Stomach (tissue), 9 donors: ENCODE results near the gene NPY4R. TPM values are rescaled to one million over a fixed set of nuclear protein-coding genes. Genes with fewer than 3 reads are reported as not detected.
"Not testable (repeated sequence)": the region's sequence is repeated elsewhere in the genome, so short reads cannot be mapped to it uniquely, and the experiment has no call there.

Source experiments
- DNase-seq, 2 donors: peaks; one replicate each; pipeline versions ENCODE4 v3.0.0 to v3.0.0-alpha.2; 2013 to 2019
- H3K27ac ChIP-seq, 5 donors: fragments of 200-600 bp in 4 of 5; sonication (generic) in 4 of 5; one replicate each; pipeline ENCODE4 v1.5.1; 2013 to 2019; ENCODE audit warnings: mild to moderate bottlenecking in 1 of 5, moderate library complexity in 1 of 5
- H3K27me3 ChIP-seq, 3 donors: fragments of 200-600 bp; sonication (generic); one replicate each; pipeline ENCODE4 v1.5.1; 2017 to 2019; ENCODE audit warnings: mixed run types in 1 of 3
- H3K36me3 ChIP-seq, 4 donors: fragments of 200-600 bp; sonication (generic); 1 replicate in 3 of 4; 2 replicates in 1 of 4; pipeline ENCODE4 v1.5.1; 2016 to 2019
- H3K4me1 ChIP-seq, 4 donors: fragments of 200-600 bp; sonication (generic); one replicate each; pipeline ENCODE4 v1.5.1; 2016 to 2019
- H3K4me3 ChIP-seq, 4 donors: fragments of 200-600 bp; sonication (generic) in 3 of 4; one replicate each; pipeline ENCODE4 v1.5.1; 2016 to 2019; ENCODE audit warnings: mild to moderate bottlenecking in 1 of 4
- H3K9me3 ChIP-seq, 4 donors: fragments of 200-600 bp; sonication (generic); one replicate each; pipeline ENCODE4 v1.5.1; 2016 to 2019
- whole genome bisulfite sequencing, 5 donors: extraction: QIAGEN DNeasy Blood & Tissue Kit in 3 of 5; methylation state at CpG; one replicate each; pipeline versions ENCODE4 v1.1.5 to v1.1.7; 2013 to 2018; 5-methylcytosine and 5-hydroxymethylcytosine counted together
- intact Hi-C: fragments of 100-400 bp; cut with DNase I; formaldehyde crosslinking; loops from one replicate; pipeline ENCODE4 v1.15.1; 2023; ENCODE audit warnings: low total_unique reads
- polyA plus RNA-seq, 3 donors: library from polyadenylated mRNA; stranded (reverse); fragments of 200-250 nt; gene quantifications; one replicate each; pipeline ENCODE4 v1.2.3, GENCODE V29; 2013
- total RNA-seq, 5 donors: library from RNA; depleted of rRNA; stranded (reverse); fragments of >200 nt; gene quantifications; one replicate each; pipeline versions ENCODE4 v1.1.0 to v1.2.3, GENCODE V29; 2014 to 2016
- donor health status: healthy with polysubstance abuse.
- donor health status: Bipolar disorder and iron deficiency.
- donor health status: healthy.

NPY4R gene
- total and polyA plus RNA-seq, 8 donors, result 0.19 to 22.9 (median 3.0) TPM; not detected in 5

DNA sequence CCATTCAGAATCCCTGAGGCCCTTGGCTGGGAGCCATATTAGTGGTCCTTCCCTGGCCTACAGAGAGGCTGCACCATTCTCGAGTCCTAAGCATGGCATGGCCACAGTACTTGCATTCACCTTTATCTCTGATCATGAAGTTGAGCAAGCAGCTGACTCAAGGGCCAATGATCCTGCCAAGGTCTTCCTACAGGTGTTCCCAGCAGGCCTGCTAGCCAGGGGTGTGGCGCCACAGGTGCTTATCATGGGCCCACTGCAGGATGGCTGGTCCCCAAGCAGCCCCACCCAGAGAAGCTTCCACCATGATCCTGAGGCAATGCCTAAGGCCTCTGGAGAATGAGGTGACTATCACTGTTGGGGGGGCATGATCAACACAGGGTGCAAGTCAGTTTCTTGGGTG is 42.2 kb downstream of the NPY4R start:
- H3K36me3 ChIP-seq, H3K4me1 ChIP-seq, H3K4me3 ChIP-seq, H3K27ac ChIP-seq, intact Hi-C loops, H3K27me3 ChIP-seq, H3K9me3 ChIP-seq, DNase-seq: not testable (repeated sequence)
- no CpG with 5 or more reads among the region's 2 CpGs for WGBS, 5 donors

DNA sequence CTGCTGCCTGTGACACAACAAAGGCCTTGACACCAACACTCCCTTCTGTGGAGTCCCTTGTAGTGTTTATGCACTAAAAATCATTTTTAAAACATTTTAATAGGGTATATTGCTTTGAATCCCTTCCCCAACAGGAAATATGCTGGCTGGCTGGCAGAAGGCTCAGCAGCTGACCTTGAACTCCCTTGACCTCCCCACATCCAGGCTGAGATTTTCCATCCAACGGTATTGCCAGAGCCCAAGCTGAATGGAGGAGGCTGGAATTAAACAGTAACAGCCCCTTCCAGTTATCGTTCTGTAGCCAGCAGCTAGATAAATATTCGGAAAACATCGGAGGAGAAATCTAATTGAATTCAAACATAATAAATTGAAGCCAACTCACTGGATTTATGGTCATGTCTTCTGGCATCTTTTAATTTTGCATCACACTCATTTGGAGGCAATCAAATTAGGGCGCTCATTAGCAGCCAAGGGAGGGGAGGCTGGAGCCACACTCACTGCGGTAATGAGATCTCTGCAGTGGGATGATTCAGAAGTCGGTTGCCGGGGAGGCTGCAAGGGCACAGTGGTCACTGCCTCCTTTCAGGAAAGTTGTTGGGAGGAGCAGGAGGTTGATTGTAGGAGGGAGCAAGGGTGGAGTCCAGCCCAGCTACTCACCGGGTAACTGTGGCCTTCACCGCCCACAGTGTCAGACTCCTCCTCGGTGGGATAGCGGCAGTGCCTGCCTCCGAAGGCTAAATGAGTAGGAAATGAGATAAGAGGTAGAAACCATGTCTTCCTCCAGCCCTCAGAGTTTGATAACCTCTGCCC is 46.0 kb downstream of the NPY4R start:
- H3K9me3 ChIP-seq, H3K27me3 ChIP-seq, DNase-seq, H3K36me3 ChIP-seq, H3K4me3 ChIP-seq, H3K27ac ChIP-seq, H3K4me1 ChIP-seq, intact Hi-C loops: not testable (repeated sequence)
- WGBS, 5 donors, result 43 to 71% (median 64%) methylated on average over 3 to 4 of the region's 13 CpGs

DNA sequence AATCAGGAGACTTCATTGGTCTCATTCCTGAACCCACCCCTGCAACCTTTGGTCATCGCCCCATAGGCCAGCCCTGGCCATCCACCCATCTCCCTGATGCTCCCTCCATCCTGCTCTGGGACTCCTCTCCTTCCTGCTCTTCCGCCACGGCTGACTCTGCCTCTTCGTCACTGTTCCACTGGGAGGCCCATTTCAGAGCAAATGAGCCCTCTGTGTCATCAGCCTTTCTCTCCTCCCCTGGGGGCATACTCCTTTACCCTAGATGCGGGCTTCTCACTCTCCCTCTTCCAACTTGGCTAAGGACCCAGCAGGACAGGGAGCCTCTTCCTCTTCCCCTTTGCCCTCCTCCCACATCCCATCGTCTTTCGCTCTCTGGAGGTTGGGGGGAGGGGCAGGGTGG is 47.5 kb downstream of the NPY4R start:
- 67 to 100% (median 83%) methylated on average over 1 to 5 of the region's 7 CpGs for WGBS, 5 donors
- DNase-seq, intact Hi-C loops, H3K4me1 ChIP-seq, H3K4me3 ChIP-seq, H3K27me3 ChIP-seq, H3K36me3 ChIP-seq, H3K9me3 ChIP-seq, H3K27ac ChIP-seq: not testable (repeated sequence)

DNA sequence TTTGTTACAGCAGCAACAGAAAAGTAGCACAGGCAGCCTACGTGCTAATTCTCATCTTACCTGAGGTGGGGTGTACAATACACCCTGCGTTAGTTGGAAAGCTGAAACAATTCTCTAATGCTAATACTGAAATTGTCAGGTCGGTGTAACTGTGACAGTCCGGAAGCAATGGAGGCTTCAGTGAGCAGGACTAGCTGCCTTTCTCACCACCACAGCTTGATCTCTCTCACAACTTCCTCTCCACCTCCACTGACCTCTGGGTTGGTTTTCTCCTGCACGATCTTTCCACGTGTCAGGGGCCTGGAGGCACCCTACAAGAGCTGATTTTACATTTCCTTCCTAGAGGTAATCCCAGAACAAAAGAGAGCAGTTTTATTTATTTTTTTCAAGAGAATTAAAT is 50.5 kb downstream of the NPY4R start:
- H3K9me3 ChIP-seq, H3K36me3 ChIP-seq, H3K4me1 ChIP-seq, DNase-seq, H3K4me3 ChIP-seq, H3K27me3 ChIP-seq, H3K27ac ChIP-seq, intact Hi-C loops: not testable (repeated sequence)
- 81 to 97% (median 89%) methylated on average over 3 to 4 of the region's 6 CpGs for WGBS, 5 donors

DNA sequence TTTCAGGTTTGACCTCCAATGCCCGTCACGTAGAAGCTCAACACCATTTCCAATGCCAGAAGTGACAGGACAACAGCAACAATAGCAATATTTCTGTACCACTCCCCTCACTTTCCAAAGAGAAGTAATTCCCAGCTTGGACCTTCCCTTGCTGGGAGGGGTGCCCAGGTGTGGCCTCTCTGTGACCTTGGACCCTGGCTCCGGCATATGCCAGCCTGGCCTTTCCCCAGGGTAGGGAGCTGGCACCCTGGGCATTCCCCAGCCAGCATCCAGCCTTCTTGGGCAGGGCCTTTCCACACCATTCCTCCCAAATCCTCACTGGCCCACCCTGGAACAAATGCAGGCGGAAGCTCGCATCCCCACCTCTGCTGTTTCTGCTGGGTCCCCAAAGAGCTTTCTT is 53.1 kb downstream of the NPY4R start:
- H3K27me3 ChIP-seq, H3K9me3 ChIP-seq, intact Hi-C loops, H3K27ac ChIP-seq, H3K36me3 ChIP-seq, DNase-seq, H3K4me3 ChIP-seq, H3K4me1 ChIP-seq: not testable (repeated sequence)
- no CpG with 5 or more reads among the region's 5 CpGs for WGBS, 5 donors

DNA sequence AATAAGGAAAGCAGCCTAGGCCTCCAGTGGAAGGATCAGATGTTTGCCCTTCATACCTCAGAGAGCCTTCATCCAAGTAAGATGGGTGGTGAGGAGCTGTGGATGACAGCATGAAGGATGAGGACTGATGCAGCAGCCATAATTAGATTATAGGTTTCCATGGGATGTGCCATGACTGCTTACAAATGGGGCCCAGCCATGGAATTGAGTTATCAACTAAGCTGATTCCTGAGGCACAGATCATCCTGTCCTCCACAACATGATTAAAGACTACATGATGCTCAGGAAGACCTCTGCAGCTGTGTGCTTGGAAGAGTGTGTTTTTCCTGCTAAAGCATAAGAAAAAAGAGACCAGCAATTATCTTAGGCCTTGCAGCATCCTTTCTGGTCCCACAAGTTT is 54.6 kb downstream of the NPY4R start:
- DNase-seq, H3K4me3 ChIP-seq, H3K4me1 ChIP-seq, H3K36me3 ChIP-seq, H3K27ac ChIP-seq, H3K27me3 ChIP-seq, H3K9me3 ChIP-seq, intact Hi-C loops: not testable (repeated sequence)

Other genes with a start within 250 kb of the NPY4R start
- gene ANTXRL, start 179.0 kb downstream of the NPY4R start, total RNA-seq, result not detected
- not detected for gene ANTXRL, start 179.0 kb downstream of the NPY4R start, polyA plus RNA-seq
- gene ANXA8L1, start 90.2 kb downstream of the NPY4R start, total RNA-seq, result 1 to 10 TPM in 1 of 5 donors, not detected in 4; 2.6 TPM
- 10 to 100 TPM in 1 of 3 donors, not detected in 2; 80.2 TPM for gene ANXA8L1, start 90.2 kb downstream of the NPY4R start, polyA plus RNA-seq
- gene GPRIN2, start 90.7 kb upstream of the NPY4R start, total RNA-seq, result 10 to 100 TPM in 4 of 5 donors, 1 to 10 TPM in 1; 3.5 to 27.8 (median 15.2) TPM
- 10 to 100 TPM in 1 of 3 donors, 1 to 10 TPM in 2; 5.0 to 10.8 (median 5.0) TPM for gene GPRIN2, start 90.7 kb upstream of the NPY4R start, polyA plus RNA-seq
- gene SYT15, start 113.2 kb upstream of the NPY4R start, total RNA-seq, result 10 to 100 TPM in 1 of 5 donors, 1 to 10 TPM in 1, under 1 TPM in 1, not detected in 2; 0.29 to 85.8 (median 2.9) TPM
- under 1 TPM; 0.12 to 0.95 (median 0.92) TPM for gene SYT15, start 113.2 kb upstream of the NPY4R start, polyA plus RNA-seq